ENCODE results near the gene MAGEF1. TPM values are rescaled to one million over a fixed set of nuclear protein-coding genes. Genes with fewer than 3 reads are reported as not detected.

The MAGEF1 gene
- total RNA-seq, 1 experiment from 2014 or later: 31.9 TPM

DNA sequence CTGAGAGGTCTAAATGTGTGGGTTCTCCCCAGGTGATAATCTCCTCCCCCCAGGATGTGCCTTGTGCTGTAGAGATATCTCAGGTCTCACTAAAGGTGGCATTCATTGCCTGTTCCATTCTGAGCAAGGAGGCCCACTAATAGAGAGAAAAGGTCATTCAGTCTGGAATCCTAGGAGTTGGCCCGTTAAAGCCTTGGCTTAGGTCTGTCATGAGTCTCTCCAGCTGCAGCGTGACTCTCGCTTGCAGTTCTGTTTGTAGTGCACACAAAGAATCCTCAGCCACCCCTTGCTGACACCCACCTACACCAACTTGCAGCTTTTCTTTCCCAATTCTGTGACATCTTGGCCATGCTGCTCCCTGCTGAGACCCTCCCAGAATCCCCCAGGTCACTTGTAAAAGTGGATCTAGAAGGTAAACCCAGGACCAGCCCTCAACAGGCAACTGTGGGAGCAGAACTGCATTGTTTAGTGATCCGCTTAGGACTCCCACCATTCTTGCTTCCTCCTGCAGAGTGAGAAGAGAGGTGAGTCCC lies 17.7 kb downstream of the MAGEF1 start:
- no peak overlapping the region for H3K27ac Mint-ChIP-seq

More for the DNA sequence above, 17.7 kb downstream of the MAGEF1 start:
- Histone ChIP-seq H4K8ac (replicated peaks; ENCODE audit: insufficient read length, low read depth, low read length) (no peak overlapping the region), H3K27me3 (ENCODE audit: insufficient read depth, low read length) (no peaks in the 10 kb centered on the region), H3K9me3 (ENCODE audit: control insufficient read depth, low read depth, low read length) (no peaks in the 10 kb centered on the region), H3K9ac (ENCODE audit: extremely low read depth, insufficient read length, low read length) (no peak overlapping the region), H2AK5ac (ENCODE audit: insufficient read length, low read length) (no peak overlapping the region), H3K4me2 (ENCODE audit: insufficient read depth, insufficient read length, low read length) (no peak overlapping the region), H3K4ac (ENCODE audit: low read depth, low read length) (no peak overlapping the region), H3K4me1 (ENCODE audit: insufficient read depth, low read length) (no peaks in the 10 kb centered on the region), H4K5ac (ENCODE audit: insufficient read length, low read depth, low read length) (no peak overlapping the region), H2BK12ac (ENCODE audit: insufficient read length, low read depth, low read length) (no peak overlapping the region), H3K27ac (ENCODE audit: insufficient read length, low read depth, low read length) (no peak overlapping the region), H2AFZ (ENCODE audit: low read length) (no peak overlapping the region), H3K79me2 (ENCODE audit: insufficient read depth, low read length) (no peaks in the 10 kb centered on the region), H3K14ac (ENCODE audit: insufficient read depth, low read length) (no peak overlapping the region), H2BK5ac (ENCODE audit: insufficient read length, low read length) (no peak overlapping the region), H4K91ac (ENCODE audit: insufficient read length, low read depth, low read length) (no peak overlapping the region), H2BK20ac (ENCODE audit: low read depth, low read length, poor library complexity, severe bottlenecking) (no peak overlapping the region), H3K79me1 (ENCODE audit: insufficient read depth, low read depth, low read length, poor library complexity, severe bottlenecking) (no peaks in the 10 kb centered on the region), H3K23me2 (ENCODE audit: insufficient read length, low read depth, low read length, poor library complexity, severe bottlenecking) (no peaks in the 10 kb centered on the region), H3T11ph (ENCODE audit: low read length) (no peak overlapping the region), H3K23ac (ENCODE audit: insufficient read length, low read depth, low read length) (no peak overlapping the region), H3K18ac (ENCODE audit: insufficient read length, low read depth, low read length) (no peak overlapping the region), H2BK120ac (ENCODE audit: low read depth, low read length, poor library complexity, severe bottlenecking) (no peak overlapping the region), H3K56ac (ENCODE audit: insufficient read length, low read depth, low read length) (no peak overlapping the region), H4K20me1 (ENCODE audit: control insufficient read depth, insufficient read depth, insufficient read length) (no peaks in the 10 kb centered on the region), H2BK15ac (ENCODE audit: low read depth, low read length) (no peak overlapping the region)
- peaks cover 6% of the 10 kb centered on the region for H3K27me3 Mint-ChIP-seq (ENCODE audit: low read depth)
- H3K4me3 Mint-ChIP-seq: no peak overlapping the region
- no peak for TF ChIP-seq CTCF (conservative IDR thresholded peaks at IDR 0.05)
- no peak for DNase-seq
- no CpG with 5 or more reads among the region's 4 CpGs for WGBS (ENCODE audit: extremely low coverage, insufficient read length, low lambda C conversion rate)
- H3K9me3 Mint-ChIP-seq: no peaks in the 10 kb centered on the region
- no peaks in the 10 kb centered on the region for H3K36me3 Mint-ChIP-seq (ENCODE audit: insufficient read depth in 1 of 3, low read depth in 3 of 3)
- peaks cover 32 to 47% of the 10 kb centered on the region in 2 experiments for H3K4me1 Mint-ChIP-seq
